ENCODE measurements around the gene RYR2.

RYR2 gene

GRCh38 chr1:237416924-237417655 lies 375.1 kb downstream of the RYR2 start:
- no peak for TF ChIP-seq CTCF (IDR thresholded peaks at IDR 0.05; ENCODE audit: control extremely low read depth, extremely low read depth, low read depth, missing control alignments)
- CTCF ChIA-PET: no interaction called here
- DNase-seq (ENCODE audit: extremely low spot score): no peak

GRCh38 chr1:237428809-237429208 lies 386.8 kb downstream of the RYR2 start:
- ChIA-PET POLR2A (no interaction called here), CTCF (interaction anchor here (0.9 kb wide), 1 partner anchor 10 kb away, joined by 3 read pairs; no protein-coding TSS in a partner anchor)
- DNase-seq (ENCODE audit: extremely low spot score): no peak
- no peak for TF ChIP-seq CTCF (IDR thresholded peaks at IDR 0.05; ENCODE audit: control extremely low read depth, extremely low read depth, low read depth, missing control alignments)

More at GRCh38 chr1:237416924-237417655, 375.1 kb downstream of the RYR2 start:
- POLR2A ChIA-PET: no interaction called here

GRCh38 chr1:237429252-237429651 lies 387.3 kb downstream of the RYR2 start:
- no peak for DNase-seq (ENCODE audit: extremely low spot score)
- ChIA-PET POLR2A (no interaction called here), CTCF (interaction anchor here (0.9 kb wide), 1 partner anchor 10 kb away, joined by 3 read pairs; no protein-coding TSS in a partner anchor)
- TF ChIP-seq CTCF (IDR thresholded peaks at IDR 0.05; ENCODE audit: control extremely low read depth, extremely low read depth, low read depth, missing control alignments): no peak

GRCh38 chr1:237431448-237431847 lies 389.5 kb downstream of the RYR2 start:
- DNase-seq (ENCODE audit: extremely low spot score): no peak
- CTCF ChIA-PET: interaction anchor here (1.2 kb wide), 1 partner anchor 18 kb away, joined by 3 read pairs; no protein-coding TSS in a partner anchor
- TF ChIP-seq CTCF (IDR thresholded peaks at IDR 0.05; ENCODE audit: control extremely low read depth, extremely low read depth, low read depth, missing control alignments): no peak
- POLR2A ChIA-PET: no interaction called here

- no peak for DNase-seq (ENCODE audit: extremely low spot score)
- POLR2A ChIA-PET: no interaction called here
- TF ChIP-seq CTCF (IDR thresholded peaks at IDR 0.05; ENCODE audit: control extremely low read depth, extremely low read depth, low read depth, missing control alignments): no peak
- CTCF ChIA-PET: no interaction called here
Measured at GRCh38 chr1:237440346-237440745, 398.4 kb downstream of the RYR2 start.

- POLR2A ChIA-PET: no interaction called here
- no peak for TF ChIP-seq CTCF (IDR thresholded peaks at IDR 0.05; ENCODE audit: control extremely low read depth, extremely low read depth, low read depth, missing control alignments)
- CTCF ChIA-PET: interaction anchor here (1.4 kb wide), 1 partner anchor 8 kb away, joined by 3 read pairs; no protein-coding TSS in a partner anchor
- no peak for DNase-seq (ENCODE audit: extremely low spot score)
Measured at GRCh38 chr1:237444120-237444790, 402.3 kb downstream of the RYR2 start.

All from GM10248 (cell line).